CD14-positive monocyte (primary cell): ENCODE data around the gene FGGY. TPM values are rescaled to one million over a fixed set of nuclear protein-coding genes. Genes with fewer than 3 reads are reported as not detected.

ENCODE experiments used
- DNase-seq, 3 donors: peaks; one replicate each; pipeline ENCODE4 v3.0.0-alpha.2; 2011 to 2022
- H2AFZ ChIP-seq: 2 replicates; pipeline ENCODE4 v1.6.0; 2012; ENCODE audit warnings: mild to moderate bottlenecking, low read depth, low read length, inconsistent platforms; ENCODE audit not compliant: insufficient read depth, poor library complexity, severe bottlenecking
- H3K27ac ChIP-seq, 2 donors: 1 replicate in 1 of 2; 2 replicates in 1 of 2; pipeline ENCODE4 v1.5.1; 2012 to 2013; ENCODE audit warnings: low read length in 2 of 2, control low read depth in 1 of 2, inconsistent platforms in 1 of 2, low read depth in 1 of 2, mild to moderate bottlenecking in 1 of 2
- H3K27me3 ChIP-seq, 2 donors: one replicate each; pipeline versions ENCODE4 v1.6.0 to v1.6.1; 2011 to 2013; ENCODE audit warnings: low read length in 2 of 2; ENCODE audit not compliant: control insufficient read depth in 2 of 2, insufficient read depth in 2 of 2
- H3K36me3 ChIP-seq, 2 donors: replicated peaks in 1 of 2; 1 replicate in 1 of 2; 2 replicates in 1 of 2; pipeline versions ENCODE4 v1.5.1 to v1.6.1; 2012 to 2013; ENCODE audit warnings: low read length in 2 of 2, control low read depth in 1 of 2, inconsistent platforms in 1 of 2, mild to moderate bottlenecking in 1 of 2; ENCODE audit not compliant: insufficient read depth in 2 of 2, control insufficient read depth in 1 of 2
- H3K4me1 ChIP-seq, 2 donors: 1 replicate in 1 of 2; 2 replicates in 1 of 2; pipeline versions ENCODE4 v1.5.1 to v1.6.1; 2012 to 2013; ENCODE audit warnings: low read length in 2 of 2, control low read depth in 1 of 2, inconsistent platforms in 1 of 2, mild to moderate bottlenecking in 1 of 2, moderate library complexity in 1 of 2; ENCODE audit not compliant: insufficient read depth in 2 of 2, control insufficient read depth in 1 of 2
- H3K4me2 ChIP-seq: replicated peaks from 2 replicates; pipeline ENCODE3; 2012; ENCODE audit warnings: low read length, moderate library complexity, mild to moderate bottlenecking; ENCODE audit not compliant: poor library complexity, severe bottlenecking; ENCODE audit errors: extremely low read depth
- H3K4me3 ChIP-seq, 3 experiments: fragments of 200-600 bp in 1 of 3; sonication (generic) in 1 of 3; replicated peaks in 1 of 3; 1 replicate in 2 of 3; 2 replicates in 1 of 3; pipeline ENCODE4 v1.5.1; 2011 to 2013; ENCODE audit warnings: low read length in 3 of 3, mild to moderate bottlenecking in 3 of 3, control low read depth in 2 of 3, low read depth in 2 of 3, inconsistent platforms in 1 of 3, moderate library complexity in 1 of 3
- H3K79me2 ChIP-seq: 2 replicates; pipeline ENCODE4 v1.6.0; 2012; ENCODE audit warnings: mild to moderate bottlenecking, control low read depth, inconsistent platforms, low read length, moderate library complexity; ENCODE audit not compliant: insufficient read depth
- H3K9ac ChIP-seq: 2 replicates; pipeline ENCODE4 v1.6.0; 2017; ENCODE audit warnings: low read length, mild to moderate bottlenecking; ENCODE audit not compliant: insufficient read depth, poor library complexity, severe bottlenecking
- H3K9me3 ChIP-seq, 2 donors: replicated peaks in 1 of 2; 1 replicate in 1 of 2; 2 replicates in 1 of 2; pipeline versions ENCODE4 v1.5.1 to v1.6.1; 2012 to 2013; ENCODE audit warnings: low read length in 2 of 2, control low read depth in 1 of 2; ENCODE audit not compliant: control insufficient read depth in 1 of 2, insufficient read depth in 1 of 2
- H4K20me1 ChIP-seq: 2 replicates; pipeline ENCODE4 v1.6.0; 2012; ENCODE audit warnings: mild to moderate bottlenecking, low read length, control low read depth, moderate library complexity; ENCODE audit not compliant: insufficient read depth
- H3K27ac Mint-ChIP-seq, 7 donors: one replicate each; pipeline ENCODE4 v1.8.0; 2020; ENCODE audit warnings: mild to moderate bottlenecking in 7 of 7, mixed read lengths in 7 of 7, moderate library complexity in 6 of 7, inconsistent platforms in 2 of 7
- H3K27me3 Mint-ChIP-seq, 3 donors: one replicate each; pipeline ENCODE4 v1.8.0; 2021 to 2022; ENCODE audit warnings: low read depth in 3 of 3, mild to moderate bottlenecking in 3 of 3, mixed read lengths in 3 of 3, moderate library complexity in 3 of 3, inconsistent platforms in 1 of 3
- H3K36me3 Mint-ChIP-seq, 2 donors: one replicate each; pipeline ENCODE4 v1.8.0; 2020; ENCODE audit warnings: mixed read lengths in 2 of 2, inconsistent platforms in 1 of 2, mild to moderate bottlenecking in 1 of 2
- H3K4me1 Mint-ChIP-seq: one replicate; pipeline ENCODE4 v1.8.0; 2020; ENCODE audit warnings: mild to moderate bottlenecking, mixed read lengths
- H3K4me3 Mint-ChIP-seq, 2 donors: one replicate each; pipeline ENCODE4 v1.8.0; 2020; ENCODE audit warnings: mild to moderate bottlenecking in 2 of 2, mixed read lengths in 2 of 2, moderate library complexity in 1 of 2
- H3K9me3 Mint-ChIP-seq, 7 donors: one replicate each; pipeline ENCODE4 v1.8.0; 2020 to 2022; ENCODE audit warnings: mixed read lengths in 7 of 7, mild to moderate bottlenecking in 6 of 7, moderate library complexity in 6 of 7, inconsistent platforms in 2 of 7
- CTCF ChIP-seq: fragments of 200-600 bp; IDR thresholded peaks from one replicate; pipeline ENCODE4 v1.8.0; 2022; ENCODE audit warnings: antibody characterized with exemption, mild to moderate bottlenecking
- WGBS: methylation state at CpG from one replicate; pipeline ENCODE4 v1.1.5; 2013; ENCODE audit warnings: missing lambda C conversion rate; ENCODE audit not compliant: insufficient coverage; 5-methylcytosine and 5-hydroxymethylcytosine counted together
- intact Hi-C, 2 donors: fragments of 100-400 bp; cut with micrococcal nuclease; formaldehyde crosslinking; loops; one replicate each; pipeline versions ENCODE4 v1.15.0 to v1.15.1; 2023
- polyA plus RNA-seq, 3 donors: library from polyadenylated mRNA; depleted of rRNA in 1 of 3; unstranded in 2 of 3; stranded (reverse) in 1 of 3; fragments of 300-500 nt in 2 of 3; fragments of >200 nt in 1 of 3; fragmentation: Illumina TruSeq in 2 of 3; gene quantifications; 1 replicate in 2 of 3; 2 replicates in 1 of 3; pipeline ENCODE4 v1.2.3, GENCODE V29; 2012 to 2021

FGGY gene
- polyA plus RNA-seq, 3 donors: 2.3 to 4.3 (median 2.9) TPM

- no peak overlapping the region for H3K4me3 Mint-ChIP-seq
- peaks cover 12% of the 10 kb centered on the region for H3K4me1 Mint-ChIP-seq
- H3K4me2 ChIP-seq: no peak overlapping the region
- H3K9ac ChIP-seq: no peak overlapping the region
- peaks cover 3 to 5% of the 10 kb centered on the region in 2 donors for H3K9me3 ChIP-seq
- no peak for DNase-seq
- no peaks in the 10 kb centered on the region for H4K20me1 ChIP-seq
- no peaks in the 10 kb centered on the region for H3K36me3 Mint-ChIP-seq
- no peaks in the 10 kb centered on the region for H3K27me3 ChIP-seq
- no peaks in the 10 kb centered on the region for H3K79me2 ChIP-seq
- intact Hi-C loops: no loop called here
- H3K27ac ChIP-seq: no peak overlapping the region
- H3K27ac Mint-ChIP-seq: no peak overlapping the region
- no peaks in the 10 kb centered on the region for H3K27me3 Mint-ChIP-seq
- no peak overlapping the region for H2AFZ ChIP-seq
- no peak overlapping the region for H3K4me3 ChIP-seq
- H3K9me3 Mint-ChIP-seq: peaks cover 0 to 12% (median 6%) of the 10 kb centered on the region in 7 donors
- peaks cover 7 to 8% of the 10 kb centered on the region in 2 donors for H3K4me1 ChIP-seq
- TF ChIP-seq CTCF: no peak
- no CpG with 5 or more reads among the region's 2 CpGs for WGBS
- H3K36me3 ChIP-seq: no peaks in the 10 kb centered on the region
Measured at GRCh38 chr1:59409986-59410385, 113.1 kb downstream of the FGGY start.

GRCh38 chr1:59410457-59410856 lies 113.6 kb downstream of the FGGY start:
- no peaks in the 10 kb centered on the region for H3K27me3 Mint-ChIP-seq
- Histone ChIP-seq H3K36me3 (no peaks in the 10 kb centered on the region), H4K20me1 (no peaks in the 10 kb centered on the region), H3K27me3 (no peaks in the 10 kb centered on the region), H3K9ac (no peak overlapping the region), H3K4me1 (peaks cover 7 to 8% of the 10 kb centered on the region in 2 donors), H3K79me2 (no peaks in the 10 kb centered on the region), H3K27ac (no peak overlapping the region), H3K4me3 (no peak overlapping the region), H2AFZ (no peak overlapping the region), H3K9me3 (peaks cover 3 to 5% of the 10 kb centered on the region in 2 donors), H3K4me2 (no peak overlapping the region)
- no CpG with 5 or more reads among the region's 2 CpGs for WGBS
- DNase-seq: no peak
- TF ChIP-seq CTCF: no peak
- H3K9me3 Mint-ChIP-seq: peaks cover 0 to 12% (median 6%) of the 10 kb centered on the region in 7 donors
- no peak overlapping the region for H3K4me3 Mint-ChIP-seq
- intact Hi-C loops: no loop called here
- no peak overlapping the region for H3K27ac Mint-ChIP-seq
- H3K36me3 Mint-ChIP-seq: no peaks in the 10 kb centered on the region
- H3K4me1 Mint-ChIP-seq: peaks cover 12% of the 10 kb centered on the region
